Gastroesophageal sphincter (tissue), 4 donors: ENCODE data around the gene PAM. TPM values are rescaled to one million over a fixed set of nuclear protein-coding genes. Genes with fewer than 3 reads are reported as not detected.

Experiments used
- ATAC-seq: fragments of 150-250 bp; one replicate; pipeline ENCODE4 v1.9.1; 2016; ENCODE audit warnings: mild to moderate bottlenecking, moderate library complexity
- H3K27ac ChIP-seq, 4 donors: fragments of 200-600 bp; sonication (generic) in 3 of 4; 1 replicate in 3 of 4; 2 replicates in 1 of 4; pipeline ENCODE4 v1.5.1; 2016 to 2019
- H3K27me3 ChIP-seq: fragments of 200-600 bp; sonication (generic); one replicate; pipeline ENCODE4 v1.5.1; 2019
- H3K36me3 ChIP-seq, 2 donors: fragments of 200-600 bp; sonication (generic); one replicate each; pipeline ENCODE4 v1.5.1; 2019; ENCODE audit warnings: control low read depth in 1 of 2
- H3K4me1 ChIP-seq, 3 donors: fragments of 200-600 bp; sonication (generic); 1 replicate in 2 of 3; 2 replicates in 1 of 3; pipeline ENCODE4 v1.5.1; 2016 to 2019; ENCODE audit warnings: control low read depth in 2 of 3
- H3K4me3 ChIP-seq, 2 donors: fragments of 200-600 bp; sonication (generic); one replicate each; pipeline ENCODE4 v1.5.1; 2019; ENCODE audit warnings: mild to moderate bottlenecking in 1 of 2, moderate library complexity in 1 of 2
- H3K9me3 ChIP-seq, 3 donors: fragments of 200-600 bp; sonication (generic); one replicate each; pipeline ENCODE4 v1.5.1; 2017 to 2019; ENCODE audit warnings: control low read depth in 2 of 3
- EP300 ChIP-seq: sonication (generic); formaldehyde crosslinking; IDR thresholded peaks from one replicate; pipeline ENCODE4 v1.6.1; 2017; ENCODE audit warnings: antibody characterized with exemption, mild to moderate bottlenecking
- POLR2A ChIP-seq, 2 donors: fragments of 450-650 bp; IDR thresholded peaks; one replicate each; pipeline ENCODE4 v1.6.1; 2017; ENCODE audit warnings: antibody characterized with exemption in 2 of 2, mild to moderate bottlenecking in 2 of 2, moderate library complexity in 1 of 2
- POLR2AphosphoS5 ChIP-seq: sonication (generic); formaldehyde crosslinking; IDR thresholded peaks from one replicate; pipeline ENCODE4 v1.6.1; 2017; ENCODE audit warnings: antibody characterized with exemption
- WGBS, 2 donors: methylation state at CpG; one replicate each; pipeline ENCODE4 v1.1.5; 2018; ENCODE audit warnings: low coverage in 1 of 2; 5-methylcytosine and 5-hydroxymethylcytosine counted together
- total RNA-seq, 4 donors: library from RNA; depleted of rRNA; stranded (reverse); fragments of >200 nt; gene quantifications; one replicate each; pipeline ENCODE4 v1.1.0, GENCODE V29; 2016
- TF ChIP-seq, protein P1 (sequence below), 4 experiments: fragments of 200-600 bp in 2 of 4; fragments of 450-650 bp in 2 of 4; sonication (generic) in 1 of 4; IDR thresholded peaks; one replicate each; pipeline ENCODE4 v1.5.1; 2017 to 2019; ENCODE audit warnings: antibody characterized with exemption in 4 of 4, mild to moderate bottlenecking in 2 of 4, moderate library complexity in 2 of 4

PAM gene
- total RNA-seq, 4 donors from 2014 or later: 247 to 404 (median 311) TPM

DNA sequence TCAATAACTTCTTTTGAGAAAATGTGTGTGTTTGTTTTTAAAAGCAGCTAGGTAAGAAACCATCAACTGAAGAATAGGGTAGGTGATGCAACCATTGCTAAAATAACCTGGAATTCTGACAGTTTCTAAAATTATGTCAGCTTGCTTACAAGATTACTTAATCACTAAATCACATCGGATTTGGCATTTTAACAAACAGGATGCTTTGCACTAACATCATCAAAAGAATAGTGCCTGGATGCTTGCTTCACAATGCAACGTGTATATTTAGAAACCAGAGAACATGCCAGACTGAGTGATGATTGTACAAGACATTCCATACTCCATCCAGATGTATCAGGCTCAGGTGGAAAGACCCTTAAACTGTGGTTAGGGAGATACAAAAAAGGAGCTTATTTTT, 43.9 kb downstream of the PAM start:
- 17 to 24% methylated on average over 1 to 2 of the region's 2 CpGs for WGBS, 2 donors
- Histone ChIP-seq H3K36me3 (no peaks in the 10 kb centered on the region), H3K27ac (no peak overlapping the region), H3K27me3 (no peaks in the 10 kb centered on the region), H3K4me3 (no peak overlapping the region), H3K9me3 (no peaks in the 10 kb centered on the region), H3K4me1 (peaks cover 0 to 65% (median 3%) of the 10 kb centered on the region in 3 donors)
- ATAC-seq: peak; percentile 48
- TF ChIP-seq POLR2A (IDR thresholded peaks at IDR 0.05): no peak
- TF ChIP-seq POLR2AphosphoS5: no peak
- TF ChIP-seq, protein P1, sequence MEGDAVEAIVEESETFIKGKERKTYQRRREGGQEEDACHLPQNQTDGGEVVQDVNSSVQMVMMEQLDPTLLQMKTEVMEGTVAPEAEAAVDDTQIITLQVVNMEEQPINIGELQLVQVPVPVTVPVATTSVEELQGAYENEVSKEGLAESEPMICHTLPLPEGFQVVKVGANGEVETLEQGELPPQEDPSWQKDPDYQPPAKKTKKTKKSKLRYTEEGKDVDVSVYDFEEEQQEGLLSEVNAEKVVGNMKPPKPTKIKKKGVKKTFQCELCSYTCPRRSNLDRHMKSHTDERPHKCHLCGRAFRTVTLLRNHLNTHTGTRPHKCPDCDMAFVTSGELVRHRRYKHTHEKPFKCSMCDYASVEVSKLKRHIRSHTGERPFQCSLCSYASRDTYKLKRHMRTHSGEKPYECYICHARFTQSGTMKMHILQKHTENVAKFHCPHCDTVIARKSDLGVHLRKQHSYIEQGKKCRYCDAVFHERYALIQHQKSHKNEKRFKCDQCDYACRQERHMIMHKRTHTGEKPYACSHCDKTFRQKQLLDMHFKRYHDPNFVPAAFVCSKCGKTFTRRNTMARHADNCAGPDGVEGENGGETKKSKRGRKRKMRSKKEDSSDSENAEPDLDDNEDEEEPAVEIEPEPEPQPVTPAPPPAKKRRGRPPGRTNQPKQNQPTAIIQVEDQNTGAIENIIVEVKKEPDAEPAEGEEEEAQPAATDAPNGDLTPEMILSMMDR (IDR thresholded peaks at IDR 0.05): no peak
- no peak for TF ChIP-seq EP300

DNA sequence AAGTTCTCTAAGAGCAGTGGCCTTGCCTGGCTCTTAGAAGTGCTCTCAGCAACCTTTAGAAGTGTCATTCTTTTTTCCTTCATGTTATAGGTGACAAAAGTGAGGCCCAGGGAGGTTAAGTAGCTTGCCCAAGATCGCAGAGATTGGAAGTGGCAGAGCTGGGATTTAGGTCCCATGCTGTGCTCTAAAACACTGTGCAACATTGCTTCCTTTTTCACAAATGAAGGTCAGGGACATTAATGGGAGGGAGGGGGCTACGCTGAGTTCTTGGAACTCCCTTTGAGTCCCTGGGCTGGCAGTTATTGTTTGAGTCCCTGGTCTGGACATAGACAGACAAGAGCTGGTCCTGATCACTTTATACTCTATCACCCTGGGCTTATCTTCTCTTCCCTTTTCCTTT, 45.3 kb downstream of the PAM start:
- ATAC-seq: no peak
- Histone ChIP-seq H3K36me3 (no peaks in the 10 kb centered on the region), H3K4me3 (no peak overlapping the region), H3K9me3 (no peaks in the 10 kb centered on the region), H3K27ac (no peak overlapping the region), H3K4me1 (peaks cover 0 to 56% (median 3%) of the 10 kb centered on the region in 3 donors), H3K27me3 (no peaks in the 10 kb centered on the region)
- 81 to 94% methylated on average over 2 of the region's 2 CpGs for WGBS, 2 donors
- no peak for TF ChIP-seq EP300
- TF ChIP-seq POLR2AphosphoS5: no peak
- TF ChIP-seq, protein P1 (IDR thresholded peaks at IDR 0.05): no peak
- no peak for TF ChIP-seq POLR2A (IDR thresholded peaks at IDR 0.05)

DNA sequence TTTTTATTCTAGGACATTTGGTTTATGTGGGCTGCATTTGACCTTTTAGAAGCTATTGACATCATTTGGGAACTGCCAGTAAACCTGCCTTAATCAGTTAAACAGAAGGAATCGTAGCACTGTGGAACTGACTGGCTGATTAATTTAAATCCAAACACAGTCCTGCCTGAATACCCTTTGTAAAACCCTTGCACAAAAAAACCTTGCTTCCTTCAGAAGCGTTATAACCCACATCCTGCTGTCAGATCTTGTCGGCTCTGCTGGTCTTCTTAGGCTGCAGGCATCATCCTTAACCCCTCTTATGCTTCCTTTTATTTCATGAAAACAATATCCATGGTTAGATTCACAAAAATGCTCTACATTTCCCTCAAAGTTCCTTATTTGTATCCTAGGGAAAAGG, 46.3 kb downstream of the PAM start:
- no peak overlapping the region for H3K4me3 ChIP-seq
- no peaks in the 10 kb centered on the region for H3K27me3 ChIP-seq
- no peak overlapping the region for H3K27ac ChIP-seq
- H3K4me1 ChIP-seq: peaks cover 0 to 46% (median 3%) of the 10 kb centered on the region in 3 donors
- no peak for ATAC-seq
- WGBS, 2 donors: 34 to 49% methylated on average over 3 of the region's 3 CpGs
- TF ChIP-seq, protein P1 (IDR thresholded peaks at IDR 0.05): no peak
- TF ChIP-seq EP300: no peak
- TF ChIP-seq POLR2AphosphoS5: no peak
- no peak for TF ChIP-seq POLR2A (IDR thresholded peaks at IDR 0.05)
- H3K9me3 ChIP-seq: no peaks in the 10 kb centered on the region
- H3K36me3 ChIP-seq: no peaks in the 10 kb centered on the region

DNA sequence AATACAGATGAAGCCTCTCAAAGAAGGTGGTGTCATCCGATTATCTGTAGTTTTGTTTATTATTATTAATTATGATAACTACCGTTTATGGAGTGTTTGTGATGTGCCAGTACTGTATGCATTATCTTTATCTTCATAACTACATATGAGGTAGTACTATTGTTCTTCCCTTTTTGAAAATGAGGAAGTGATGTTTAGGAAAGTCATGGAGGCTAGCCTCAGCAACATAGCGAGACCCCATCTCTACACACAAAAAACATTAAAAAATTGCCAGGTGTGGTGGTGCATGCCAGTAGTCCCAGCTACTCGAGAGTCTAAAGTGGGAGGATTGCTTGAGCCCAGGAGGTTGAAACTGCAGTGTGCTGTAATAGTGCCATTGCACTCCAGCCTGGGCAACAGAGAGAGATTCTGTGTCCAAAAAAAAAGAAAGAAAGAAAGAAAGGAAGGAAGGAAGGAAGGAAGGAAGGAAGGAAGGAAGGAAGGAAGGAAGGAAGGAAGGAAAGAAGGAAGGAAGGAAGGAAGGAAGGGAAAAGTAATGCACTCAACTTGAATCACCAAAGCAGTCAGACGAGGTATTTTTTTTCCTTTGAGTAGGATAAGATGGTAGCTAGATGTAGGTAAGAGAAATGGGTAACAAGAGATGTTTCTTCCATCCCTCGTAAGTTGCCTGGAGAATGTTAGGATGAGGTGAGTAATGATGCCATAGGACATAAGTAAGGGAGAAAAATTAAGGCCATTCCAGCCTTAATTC, 47.8 kb downstream of the PAM start:
- Histone ChIP-seq H3K27me3 (no peaks in the 10 kb centered on the region), H3K36me3 (no peaks in the 10 kb centered on the region), H3K27ac (no peak overlapping the region), H3K4me1 (peaks cover under 1 to 40% (median 3%) of the 10 kb centered on the region in 3 donors), H3K4me3 (no peak overlapping the region), H3K9me3 (no peaks in the 10 kb centered on the region)
- no peak for ATAC-seq
- TF ChIP-seq, protein P1 (IDR thresholded peaks at IDR 0.05): no peak
- no peak for TF ChIP-seq EP300
- no peak for TF ChIP-seq POLR2AphosphoS5
- TF ChIP-seq POLR2A (IDR thresholded peaks at IDR 0.05): no peak
- WGBS, 2 donors: 83 to 85% methylated on average over 4 to 6 of the region's 6 CpGs

DNA sequence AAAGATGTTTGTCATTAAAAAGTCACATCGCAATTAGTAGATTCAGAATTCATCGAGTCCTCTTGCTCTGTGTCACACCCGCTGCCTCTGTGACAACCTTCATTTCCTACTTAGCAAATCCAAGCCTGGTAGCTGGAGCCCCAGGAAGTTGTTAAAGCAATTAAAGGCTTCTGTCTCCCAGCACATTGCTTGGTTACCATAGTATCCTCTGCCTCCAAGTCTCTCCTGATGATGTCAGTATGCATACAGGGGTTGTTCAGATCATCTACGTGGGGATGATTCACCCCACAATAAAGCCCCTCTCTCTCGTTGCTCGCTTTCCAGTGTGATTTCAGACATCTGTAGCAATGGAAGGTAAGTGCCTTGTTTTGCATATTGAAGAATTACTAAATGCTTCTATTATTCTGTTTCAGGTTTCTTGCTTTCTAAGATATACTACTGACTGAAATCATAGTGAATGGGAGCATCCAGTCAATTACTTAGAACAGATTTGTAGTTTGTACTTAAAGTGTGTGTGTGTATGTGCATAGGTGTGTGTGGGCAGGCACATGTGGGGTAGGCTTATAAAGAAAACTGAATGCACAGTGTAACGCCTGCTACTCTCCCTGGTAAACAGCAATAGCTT, 52.9 kb downstream of the PAM start:
- peaks cover 0 to 36% (median 4%) of the 10 kb centered on the region in 3 donors for H3K4me1 ChIP-seq
- H3K27ac ChIP-seq: peak overlapping the region in 2 of 4 donors; percentile 16 to 18
- no peak overlapping the region for H3K4me3 ChIP-seq
- 72 to 74% methylated on average over 4 to 6 of the region's 7 CpGs for WGBS, 2 donors
- no peaks in the 10 kb centered on the region for H3K36me3 ChIP-seq
- no peaks in the 10 kb centered on the region for H3K9me3 ChIP-seq
- ATAC-seq: no peak
- H3K27me3 ChIP-seq: no peaks in the 10 kb centered on the region
- TF ChIP-seq, protein P1 (IDR thresholded peaks at IDR 0.05): no peak
- TF ChIP-seq POLR2A (IDR thresholded peaks at IDR 0.05) (no peak), POLR2AphosphoS5 (no peak), EP300 (no peak)
